Measurements from ENCODE around the gene ZCCHC7. TPM values are rescaled to one million over a fixed set of nuclear protein-coding genes. Genes with fewer than 3 reads are reported as not detected.

The ZCCHC7 gene
- total and polyA plus RNA-seq, 10 of the 15 experiments (the other 5 are each of a cell fraction or from before 2014, with no cell fraction given): 42.9 to 178 (median 53.3) TPM

GRCh38 chr9:37215381-37215780 is 95.0 kb downstream of the ZCCHC7 start:
- FAIRE-seq (no peak), ATAC-seq (no peak), DNase-seq (ENCODE audit: low read depth, low spot score) (no peak)
- POLR2A ChIA-PET: interaction anchor here (1.2 to 2.0 kb wide), 3 partner anchors 12 to 20 kb away, joined by 3 to 7 read pairs (median 3); no protein-coding TSS in a partner anchor
- RAD21 ChIA-PET (ENCODE audit: unreplicated experiment): interaction anchor here (1.4 to 2.9 kb wide), 5 partner anchors 8 to 114 kb away, joined by 3 to 14 read pairs (median 10); no protein-coding TSS in a partner anchor
- intact Hi-C loops (cut with micrococcal nuclease; ENCODE audit: unreplicated experiment): no loop called here
- H2AFZ ChIP-seq (ENCODE audit: control insufficient read depth, low read depth, low read length): no peak overlapping the region
- WGBS (ENCODE audit: insufficient coverage, insufficient replicate concordance, low lambda C conversion rate, missing lambda C conversion rate): 97% methylated on average over 4 of the region's 4 CpGs
- BruUV-seq (replicated peaks): no TSS peak
- no peak overlapping the region for H3K4me2 ChIP-seq (ENCODE audit: control insufficient read depth, insufficient read depth)
- SMC1A ChIA-PET (ENCODE audit: uncharacterized antibody, unreplicated experiment): interaction anchor here (0.7 to 6.1 kb wide), 12 partner anchors 12 to 220 kb away, joined by 3 to 85 read pairs (median 8); no protein-coding TSS in a partner anchor
- H3K36me3 ChIP-seq (ENCODE audit: control insufficient read depth in 2 of 2, insufficient read depth in 2 of 2, low read length in 1 of 2): no peaks in the 10 kb centered on the region
- H4K20me1 ChIP-seq (ENCODE audit: control insufficient read depth, insufficient read depth): no peaks in the 10 kb centered on the region
- no peak overlapping the region for H3K9ac ChIP-seq (ENCODE audit: control insufficient read depth, insufficient read depth, low read length)
- CTCF ChIA-PET: interaction anchor here (0.8 to 2.5 kb wide), 6 partner anchors 9 to 23 kb away, joined by 3 to 13 read pairs (median 6); no protein-coding TSS in a partner anchor
- H3K4me1 ChIP-seq (ENCODE audit: control insufficient read depth, insufficient read depth, low read length): peaks cover 7% of the 10 kb centered on the region
- no peak overlapping the region for H3K27ac ChIP-seq (ENCODE audit: control insufficient read depth, insufficient read depth)
- no peak overlapping the region for H3K4me3 ChIP-seq
- in situ Hi-C loops (cut with MboI): no loop called here
- TF ChIP-seq CUX1 (IDR thresholded peaks at IDR 0.05; ENCODE audit: insufficient replicate concordance, low read depth, low read length) (no peak), NFYB (IDR thresholded peaks at IDR 0.05; ENCODE audit: insufficient read depth, low read depth, low read length) (no peak), RELB (IDR thresholded peaks at IDR 0.05; ENCODE audit: low read depth) (no peak), SREBF2 (IDR thresholded peaks at IDR 0.05; ENCODE audit: low read length) (no peak), HDAC6 (IDR thresholded peaks at IDR 0.05; ENCODE audit: unreplicated experiment) (no peak), ZNF622 (IDR thresholded peaks at IDR 0.05) (no peak), EZH2 (IDR thresholded peaks at IDR 0.05; ENCODE audit: borderline replicate concordance, control insufficient read depth, low read depth, low read length) (no peak), RFX5 (IDR thresholded peaks at IDR 0.05; ENCODE audit: low read depth, low read length) (no peak), CBX5 (IDR thresholded peaks at IDR 0.05; ENCODE audit: low read depth) (no peak), HDAC2 (IDR thresholded peaks at IDR 0.05) (no peak), LARP7 (IDR thresholded peaks at IDR 0.05) (no peak), NFYA (IDR thresholded peaks at IDR 0.05; ENCODE audit: borderline replicate concordance, low read depth, low read length) (no peak), HSF1 (IDR thresholded peaks at IDR 0.05; ENCODE audit: low read depth, low read length) (no peak), PML (IDR thresholded peaks at IDR 0.05; ENCODE audit: low read length) (no peak), EP300 (IDR thresholded peaks at IDR 0.05; ENCODE audit: borderline replicate concordance in 1 of 2, control insufficient read depth in 1 of 2, low read depth in 2 of 2, low read length in 2 of 2) (no peak)
- no peaks in the 10 kb centered on the region; the same call in 2 of the 3 replicates for H3K9me3 ChIP-seq (replicated peaks; ENCODE audit: control insufficient read depth, insufficient read depth, low read length)
- H3K79me2 ChIP-seq (ENCODE audit: control insufficient read depth, insufficient read depth, low read length): peaks cover 64% of the 10 kb centered on the region
- no peaks in the 10 kb centered on the region for H3K27me3 ChIP-seq (replicated peaks in 1 of 2; ENCODE audit: control insufficient read depth in 2 of 2, insufficient read depth in 2 of 2, low read length in 1 of 2)

Data from GM12878 (cell line).